Endothelial cell of umbilical vein (primary cell): Measurements from ENCODE around the gene PRSS36.

Source experiments
- POLR2AphosphoS5 ChIP-seq: IDR thresholded peaks from 2 replicates; pipeline ENCODE4 v1.6.1; 2012; ENCODE audit warnings: low read depth, mild to moderate bottlenecking, control low read depth, low read length, moderate library complexity; ENCODE audit not compliant: insufficient read depth
- TF ChIP-seq, protein P1 (sequence below), 2 donors: IDR thresholded peaks; 1 replicate in 1 of 2; 2 replicates in 1 of 2; pipeline ENCODE4 v1.5.1; 2011; ENCODE audit warnings: low read length in 2 of 2, mild to moderate bottlenecking in 2 of 2, moderate library complexity in 2 of 2, control low read depth in 1 of 2, inconsistent platforms in 1 of 2, low read depth in 1 of 2; ENCODE audit not compliant: insufficient read depth in 1 of 2; ENCODE audit errors: extremely low read depth in 1 of 2

DNA sequence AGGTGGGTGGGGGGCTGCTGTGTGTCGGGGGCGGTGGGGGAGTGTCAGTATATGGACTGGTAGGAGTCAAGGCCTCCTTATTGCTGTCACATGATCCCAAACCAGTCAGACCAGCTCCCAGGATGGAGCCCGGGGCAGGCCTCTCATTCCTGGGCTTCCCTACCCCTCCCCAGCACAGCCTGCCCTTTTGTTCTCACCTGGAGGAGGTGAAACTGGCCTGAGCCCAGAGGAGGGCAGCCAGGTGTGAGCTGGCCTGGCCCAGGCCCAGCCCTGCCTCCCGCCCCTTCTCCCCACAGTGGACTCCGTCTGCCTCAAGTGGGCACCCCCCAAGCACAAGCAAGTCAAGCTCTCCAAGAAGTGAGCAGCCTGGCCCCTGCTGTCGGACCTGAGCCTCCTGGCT, 19.0 kb downstream of the PRSS36 start:
- TF ChIP-seq, protein P1, sequence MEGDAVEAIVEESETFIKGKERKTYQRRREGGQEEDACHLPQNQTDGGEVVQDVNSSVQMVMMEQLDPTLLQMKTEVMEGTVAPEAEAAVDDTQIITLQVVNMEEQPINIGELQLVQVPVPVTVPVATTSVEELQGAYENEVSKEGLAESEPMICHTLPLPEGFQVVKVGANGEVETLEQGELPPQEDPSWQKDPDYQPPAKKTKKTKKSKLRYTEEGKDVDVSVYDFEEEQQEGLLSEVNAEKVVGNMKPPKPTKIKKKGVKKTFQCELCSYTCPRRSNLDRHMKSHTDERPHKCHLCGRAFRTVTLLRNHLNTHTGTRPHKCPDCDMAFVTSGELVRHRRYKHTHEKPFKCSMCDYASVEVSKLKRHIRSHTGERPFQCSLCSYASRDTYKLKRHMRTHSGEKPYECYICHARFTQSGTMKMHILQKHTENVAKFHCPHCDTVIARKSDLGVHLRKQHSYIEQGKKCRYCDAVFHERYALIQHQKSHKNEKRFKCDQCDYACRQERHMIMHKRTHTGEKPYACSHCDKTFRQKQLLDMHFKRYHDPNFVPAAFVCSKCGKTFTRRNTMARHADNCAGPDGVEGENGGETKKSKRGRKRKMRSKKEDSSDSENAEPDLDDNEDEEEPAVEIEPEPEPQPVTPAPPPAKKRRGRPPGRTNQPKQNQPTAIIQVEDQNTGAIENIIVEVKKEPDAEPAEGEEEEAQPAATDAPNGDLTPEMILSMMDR (IDR thresholded peaks at IDR 0.05; ENCODE audit: extremely low read depth in 1 of 2, insufficient read depth in 1 of 2, low read depth in 1 of 2, low read length in 2 of 2), result no peak
- TF ChIP-seq POLR2AphosphoS5, result no peak
